ENCODE data around the gene MINDY4.

The MINDY4 gene

GRCh38 chr7:30859202-30859939, 88.2 kb downstream of the MINDY4 start:
- no peak for DNase-seq

- DNase-seq: no peak
Measured at GRCh38 chr7:30859940-30860496, 88.8 kb downstream of the MINDY4 start.

GRCh38 chr7:30861612-30862011, 90.4 kb downstream of the MINDY4 start:
- no peak for DNase-seq

GRCh38 chr7:30862995-30863705, 91.9 kb downstream of the MINDY4 start:
- no peak for DNase-seq

- DNase-seq: no peak
Measured at GRCh38 chr7:30863706-30864035, 92.5 kb downstream of the MINDY4 start.

- DNase-seq: no peak
Measured at GRCh38 chr7:30864101-30864500, 92.9 kb downstream of the MINDY4 start.

GRCh38 chr7:30865076-30865475, 93.9 kb downstream of the MINDY4 start:
- no peak for DNase-seq

- no peak for DNase-seq
Measured at GRCh38 chr7:30865821-30866220, 94.6 kb downstream of the MINDY4 start.

GRCh38 chr7:30866939-30867338, 95.7 kb downstream of the MINDY4 start:
- no peak for DNase-seq

GRCh38 chr7:30867483-30867882, 96.3 kb downstream of the MINDY4 start:
- no peak for DNase-seq

- DNase-seq: no peak
Measured at GRCh38 chr7:30869794-30870611, 98.8 kb downstream of the MINDY4 start.

GRCh38 chr7:30870821-30871518, 99.8 kb downstream of the MINDY4 start:
- DNase-seq: no peak

GRCh38 chr7:30871655-30872054, 100.4 kb downstream of the MINDY4 start:
- no peak for DNase-seq

- no peak for DNase-seq
Measured at GRCh38 chr7:30873207-30873606, 102.0 kb downstream of the MINDY4 start.

GRCh38 chr7:30873656-30874055, 102.4 kb downstream of the MINDY4 start:
- no peak for DNase-seq

GRCh38 chr7:30874656-30875302, 103.6 kb downstream of the MINDY4 start:
- DNase-seq: no peak

- no peak for DNase-seq
Measured at GRCh38 chr7:30877015-30877769, 106.0 kb downstream of the MINDY4 start.

- DNase-seq: no peak
Measured at GRCh38 chr7:30877993-30878392, 106.8 kb downstream of the MINDY4 start.

GRCh38 chr7:30879139-30880124, 108.2 kb downstream of the MINDY4 start:
- no peak for DNase-seq

- DNase-seq: no peak
Measured at GRCh38 chr7:30880125-30880720, 109.0 kb downstream of the MINDY4 start.
